Stomach (tissue), 4 donors: ENCODE data around the gene SP2.
A peak's percentile ranks its signal among the peaks of the same experiment; 100 is the strongest.

Experiments used
- CTCF ChIP-seq, 7 experiments: fragments of 450-650 bp in 4 of 7; fragments of 200-600 bp in 3 of 7; sonication (generic) in 3 of 7; IDR thresholded peaks; one replicate each; pipeline ENCODE4 v1.5.1; 2016 to 2019; ENCODE audit warnings: antibody characterized with exemption in 7 of 7, control low read depth in 2 of 7, mild to moderate bottlenecking in 1 of 7
- EP300 ChIP-seq: sonication (generic); formaldehyde crosslinking; IDR thresholded peaks from one replicate; pipeline ENCODE4 v1.6.1; 2017; ENCODE audit warnings: antibody characterized with exemption
- POLR2A ChIP-seq, 4 donors: fragments of 450-650 bp; IDR thresholded peaks; one replicate each; pipeline ENCODE4 v1.6.1; 2016; ENCODE audit warnings: antibody characterized with exemption in 4 of 4, control low read depth in 2 of 4, mild to moderate bottlenecking in 1 of 4, moderate library complexity in 1 of 4
- POLR2AphosphoS5 ChIP-seq, 3 donors: sonication (generic); formaldehyde crosslinking; IDR thresholded peaks; one replicate each; pipeline ENCODE4 v1.6.1; 2016; ENCODE audit warnings: antibody characterized with exemption in 3 of 3

DNA sequence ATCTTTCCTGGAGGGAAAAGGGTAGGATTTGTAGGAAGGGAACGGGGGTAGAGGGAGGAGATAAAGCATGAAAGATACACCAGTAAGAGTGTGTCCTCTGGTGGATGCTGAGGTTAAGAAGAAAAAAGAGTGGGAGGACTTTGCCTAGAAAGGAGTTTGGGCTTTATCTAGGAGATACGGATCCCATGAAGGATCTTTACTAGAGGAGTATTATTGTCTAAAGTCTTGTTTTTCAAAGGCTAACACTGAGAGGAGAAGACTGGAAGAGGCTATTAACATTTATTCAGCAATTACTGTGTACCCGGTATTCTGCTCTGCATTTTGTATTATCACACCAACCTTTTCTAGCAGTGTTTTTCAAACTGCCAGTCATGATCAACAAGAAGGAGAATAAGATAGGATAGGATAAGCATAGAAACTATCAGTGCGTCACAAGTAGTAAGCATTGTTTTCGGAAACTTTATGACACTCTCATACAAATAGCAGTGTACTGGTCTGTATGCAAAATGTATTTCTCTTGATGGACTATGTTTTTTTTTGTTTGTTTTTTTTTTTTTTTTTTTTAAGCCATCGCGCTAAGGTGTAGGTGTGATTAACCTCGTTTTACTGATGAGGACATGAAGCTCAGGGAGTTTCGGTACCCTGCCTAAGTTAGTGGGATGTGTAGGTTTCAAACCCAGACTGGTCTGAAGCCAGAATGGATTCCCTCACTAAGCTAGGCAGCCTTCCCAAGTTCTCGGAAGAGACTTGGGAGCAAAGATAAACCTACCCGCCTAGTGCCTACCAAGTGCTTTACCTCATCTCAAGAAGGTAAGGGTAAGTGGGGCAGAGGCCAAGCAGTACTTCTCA, 1.3 kb upstream of the SP2 start:
- no peak for TF ChIP-seq CTCF (IDR thresholded peaks at IDR 0.05)
- no peak for TF ChIP-seq EP300
- TF ChIP-seq POLR2A (IDR thresholded peaks at IDR 0.05) = no peak
- TF ChIP-seq POLR2AphosphoS5 (IDR thresholded peaks at IDR 0.05) = peak in 1 of 3 donors; percentile 4
